Measurements from ENCODE around the gene WDR20. TPM values are rescaled to one million over a fixed set of nuclear protein-coding genes. Genes with fewer than 3 reads are reported as not detected.

WDR20 gene
- total RNA-seq, 4 donors from 2014 or later = 27.3 to 39.4 (median 33.0) TPM

DNA sequence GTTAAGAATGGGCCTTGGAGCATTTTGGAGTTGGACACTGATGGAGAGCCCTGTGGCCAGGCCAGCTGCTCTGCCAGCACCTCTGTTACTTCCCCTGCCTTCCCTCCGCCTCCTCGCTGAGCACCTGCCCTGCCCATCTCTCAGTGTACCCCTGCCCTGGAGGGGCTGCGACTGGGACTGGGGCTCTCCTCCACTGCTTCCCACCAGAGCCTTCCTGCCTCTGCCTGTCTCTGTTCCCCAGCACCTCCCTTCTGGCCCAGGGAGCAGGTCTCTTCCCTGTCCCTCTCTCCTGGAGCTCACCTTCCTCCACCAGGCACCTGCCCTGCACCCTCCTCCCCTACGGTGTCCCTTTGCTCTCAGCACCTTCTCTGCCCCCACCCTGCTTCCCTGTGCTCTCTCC lies 62.1 kb downstream of the WDR20 start:
- TF ChIP-seq, protein P1, sequence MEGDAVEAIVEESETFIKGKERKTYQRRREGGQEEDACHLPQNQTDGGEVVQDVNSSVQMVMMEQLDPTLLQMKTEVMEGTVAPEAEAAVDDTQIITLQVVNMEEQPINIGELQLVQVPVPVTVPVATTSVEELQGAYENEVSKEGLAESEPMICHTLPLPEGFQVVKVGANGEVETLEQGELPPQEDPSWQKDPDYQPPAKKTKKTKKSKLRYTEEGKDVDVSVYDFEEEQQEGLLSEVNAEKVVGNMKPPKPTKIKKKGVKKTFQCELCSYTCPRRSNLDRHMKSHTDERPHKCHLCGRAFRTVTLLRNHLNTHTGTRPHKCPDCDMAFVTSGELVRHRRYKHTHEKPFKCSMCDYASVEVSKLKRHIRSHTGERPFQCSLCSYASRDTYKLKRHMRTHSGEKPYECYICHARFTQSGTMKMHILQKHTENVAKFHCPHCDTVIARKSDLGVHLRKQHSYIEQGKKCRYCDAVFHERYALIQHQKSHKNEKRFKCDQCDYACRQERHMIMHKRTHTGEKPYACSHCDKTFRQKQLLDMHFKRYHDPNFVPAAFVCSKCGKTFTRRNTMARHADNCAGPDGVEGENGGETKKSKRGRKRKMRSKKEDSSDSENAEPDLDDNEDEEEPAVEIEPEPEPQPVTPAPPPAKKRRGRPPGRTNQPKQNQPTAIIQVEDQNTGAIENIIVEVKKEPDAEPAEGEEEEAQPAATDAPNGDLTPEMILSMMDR (IDR thresholded peaks at IDR 0.05) = no peak
- no peak for TF ChIP-seq EP300 (IDR thresholded peaks at IDR 0.05)
- no peak for TF ChIP-seq POLR2AphosphoS5 (IDR thresholded peaks at IDR 0.05)
- TF ChIP-seq POLR2A (IDR thresholded peaks at IDR 0.05) = no peak
- H3K27ac ChIP-seq = no peak overlapping the region
- H3K36me3 ChIP-seq = peaks cover 49% of the 10 kb centered on the region
- H3K4me1 ChIP-seq = peaks cover 10% of the 10 kb centered on the region
- DNase-seq (ENCODE audit: low spot score in 2 of 2) = no peak
- H3K27me3 ChIP-seq = no peaks in the 10 kb centered on the region
- WGBS = 88% methylated on average over 4 of the region's 4 CpGs
- H3K4me3 ChIP-seq = no peak overlapping the region
- no peaks in the 10 kb centered on the region for H3K9me3 ChIP-seq

DNA sequence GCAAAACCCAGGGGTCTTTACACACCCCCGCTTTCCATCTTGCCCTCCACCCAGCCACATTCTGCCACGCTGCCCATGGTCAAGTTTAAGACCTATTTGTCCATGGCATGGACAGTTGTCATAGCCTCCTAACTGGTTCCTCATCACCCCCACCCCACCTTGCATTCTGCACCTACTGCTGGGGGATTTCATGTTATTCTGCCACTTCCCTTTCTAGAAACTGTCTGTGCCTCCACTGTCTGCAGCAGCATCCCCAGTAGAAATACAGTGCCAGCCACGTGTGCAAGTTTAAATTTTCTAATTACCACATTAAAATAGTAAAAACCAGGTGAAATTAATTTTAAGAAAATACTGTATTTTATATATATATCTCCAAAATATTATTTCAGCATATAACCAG lies 63.2 kb downstream of the WDR20 start:
- no peak overlapping the region for H3K27ac ChIP-seq
- H3K9me3 ChIP-seq = no peaks in the 10 kb centered on the region
- TF ChIP-seq, protein P1 (IDR thresholded peaks at IDR 0.05) = no peak
- TF ChIP-seq EP300 (IDR thresholded peaks at IDR 0.05) = no peak
- TF ChIP-seq POLR2A (IDR thresholded peaks at IDR 0.05) = no peak
- no peak for TF ChIP-seq POLR2AphosphoS5 (IDR thresholded peaks at IDR 0.05)
- H3K4me3 ChIP-seq = no peak overlapping the region
- WGBS = 89% methylated on average over 3 of the region's 3 CpGs
- no peak for DNase-seq (ENCODE audit: low spot score in 2 of 2)
- H3K27me3 ChIP-seq = no peaks in the 10 kb centered on the region
- peaks cover 50% of the 10 kb centered on the region for H3K36me3 ChIP-seq
- no peaks in the 10 kb centered on the region for H3K4me1 ChIP-seq

DNA sequence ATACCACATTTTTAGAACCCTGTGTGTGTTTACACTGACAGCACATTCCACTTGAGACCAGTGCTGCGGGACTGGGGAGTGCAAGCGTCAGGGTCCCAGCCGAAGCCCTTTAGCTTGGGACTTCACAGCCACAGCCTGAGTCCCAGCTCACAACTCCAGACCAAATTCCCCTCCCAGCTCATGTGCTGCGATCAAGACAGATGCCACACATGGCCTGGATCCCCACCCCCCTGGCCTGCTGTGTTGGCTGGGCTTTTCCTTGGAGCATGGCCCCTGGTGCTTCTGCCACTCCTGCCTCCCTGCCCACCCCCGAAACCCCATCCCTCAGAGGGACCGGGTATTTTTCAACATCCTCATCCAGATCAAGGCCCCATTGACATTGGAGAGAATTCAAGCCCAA lies 63.7 kb downstream of the WDR20 start:
- no peak for DNase-seq (ENCODE audit: low spot score in 2 of 2)
- 78% methylated on average over 6 of the region's 6 CpGs for WGBS
- Histone ChIP-seq H3K9me3 (no peaks in the 10 kb centered on the region), H3K4me3 (no peak overlapping the region), H3K36me3 (peaks cover 55% of the 10 kb centered on the region), H3K27ac (no peak overlapping the region), H3K4me1 (no peaks in the 10 kb centered on the region), H3K27me3 (no peaks in the 10 kb centered on the region)
- TF ChIP-seq POLR2A (IDR thresholded peaks at IDR 0.05) (no peak), POLR2AphosphoS5 (IDR thresholded peaks at IDR 0.05) (no peak), EP300 (IDR thresholded peaks at IDR 0.05) (no peak)
- TF ChIP-seq, protein P1 (IDR thresholded peaks at IDR 0.05) = no peak

DNA sequence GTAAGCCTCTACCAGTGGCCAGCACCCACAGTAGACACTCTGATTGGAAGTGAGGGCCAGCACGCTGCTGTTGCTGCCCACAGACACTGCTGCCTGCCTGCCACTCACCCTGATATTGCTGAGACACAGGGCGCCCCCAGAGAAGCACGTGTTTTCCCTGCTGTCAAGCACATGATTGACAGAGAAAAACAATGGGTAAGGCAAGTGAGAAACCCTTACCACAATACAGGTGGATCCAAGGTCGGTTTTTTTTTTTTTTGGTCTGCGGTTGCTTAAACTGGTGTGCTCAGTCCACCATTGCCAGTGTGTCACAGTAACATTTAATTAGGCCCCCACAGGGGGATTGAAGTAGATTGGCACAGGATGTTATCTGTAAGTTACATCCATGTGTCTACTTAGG lies 65.9 kb downstream of the WDR20 start:
- TF ChIP-seq POLR2A (IDR thresholded peaks at IDR 0.05) (no peak), POLR2AphosphoS5 (IDR thresholded peaks at IDR 0.05) (no peak), EP300 (IDR thresholded peaks at IDR 0.05) (no peak)
- TF ChIP-seq, protein P1 (IDR thresholded peaks at IDR 0.05) = no peak
- Histone ChIP-seq H3K4me1 (no peaks in the 10 kb centered on the region), H3K27ac (no peak overlapping the region), H3K4me3 (no peak overlapping the region), H3K36me3 (peaks cover 60% of the 10 kb centered on the region), H3K27me3 (no peaks in the 10 kb centered on the region), H3K9me3 (no peaks in the 10 kb centered on the region)
- DNase-seq (ENCODE audit: low spot score in 2 of 2) = no peak
- 85% methylated on average over 5 of the region's 5 CpGs for WGBS

DNA sequence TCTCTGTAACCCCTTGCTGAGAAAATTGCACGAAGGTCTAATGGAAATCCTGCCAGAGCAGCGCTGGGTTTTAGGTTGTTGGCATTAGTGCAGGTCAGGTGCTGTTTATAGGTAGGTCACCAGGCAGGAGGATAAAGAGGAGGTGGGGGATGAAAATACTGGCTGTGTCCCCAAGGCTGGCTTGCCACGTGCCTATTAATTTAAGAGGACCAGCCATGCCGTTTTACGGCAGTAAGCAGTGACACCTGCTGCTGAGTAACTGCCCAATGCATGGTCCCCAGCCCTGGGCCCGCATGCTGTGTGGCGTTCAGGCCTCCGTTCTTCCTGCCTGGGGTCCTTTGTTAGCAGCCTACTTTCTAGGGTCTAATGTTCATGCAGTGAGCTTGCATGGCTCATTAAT lies 67.2 kb downstream of the WDR20 start:
- TF ChIP-seq POLR2AphosphoS5 (IDR thresholded peaks at IDR 0.05) = no peak
- TF ChIP-seq, protein P1 (IDR thresholded peaks at IDR 0.05) = no peak
- no peak for TF ChIP-seq POLR2A (IDR thresholded peaks at IDR 0.05)
- no peak for TF ChIP-seq EP300 (IDR thresholded peaks at IDR 0.05)
- Histone ChIP-seq H3K27me3 (no peaks in the 10 kb centered on the region), H3K9me3 (no peaks in the 10 kb centered on the region), H3K27ac (no peak overlapping the region), H3K4me1 (no peaks in the 10 kb centered on the region), H3K36me3 (peaks cover 67% of the 10 kb centered on the region), H3K4me3 (no peak overlapping the region)
- WGBS = 75% methylated on average over 8 of the region's 8 CpGs
- no peak for DNase-seq (ENCODE audit: low spot score in 2 of 2)

All from suprapubic skin (tissue), 4 donors.